NT2/D1 (cell line): ENCODE measurements around the gene ANKRD36B.
"Not testable (repeated sequence)": the region's sequence is repeated elsewhere in the genome, so short reads cannot be mapped to it uniquely, and the experiment has no call there.

Experiments used
- YY1 ChIP-seq: IDR thresholded peaks from 2 replicates; pipeline ENCODE4 v1.6.1; 2011; ENCODE audit not compliant: insufficient read length, insufficient read depth
- ZNF274 ChIP-seq: IDR thresholded peaks from 2 replicates; pipeline ENCODE4 v1.6.1; 2011; ENCODE audit warnings: mild to moderate bottlenecking, low read depth, low read length

DNA sequence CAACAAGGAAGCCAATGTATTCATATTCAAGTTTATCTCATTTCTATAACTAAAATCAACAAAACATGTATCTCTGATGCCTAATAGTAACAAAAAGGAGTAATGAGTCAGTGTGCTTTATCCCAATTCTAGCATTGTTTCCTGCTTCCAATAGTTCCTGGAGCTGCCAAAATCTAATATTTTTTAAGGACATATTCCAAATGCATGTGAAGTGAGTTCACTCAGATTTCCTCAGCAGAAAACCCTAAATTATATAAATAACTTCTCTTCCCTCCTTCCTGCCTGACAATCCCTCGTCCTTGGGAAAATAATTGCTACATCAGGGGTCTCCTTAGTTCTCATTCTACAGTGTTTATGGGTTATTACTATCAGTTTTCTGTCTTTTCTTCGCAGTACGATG is 37.3 kb downstream of the ANKRD36B start:
- TF ChIP-seq ZNF274, YY1: not testable (repeated sequence)
